WERI-Rb-1 (cell line): ENCODE data around the gene PPP2R3B.
"Not testable (repeated sequence)": the region's sequence is repeated elsewhere in the genome, so short reads cannot be mapped to it uniquely, and the experiment has no call there.

Source experiments
- DNase-seq: peaks from one replicate; pipeline ENCODE4 v3.0.0-alpha.2; 2020
- H3K27ac ChIP-seq: fragments of 250-450 bp; sonication (Bioruptor Pico); 2 replicates; pipeline ENCODE4 v1.5.1; 2020; ENCODE audit warnings: mild to moderate bottlenecking, moderate library complexity
- H3K27me3 ChIP-seq: fragments of 250-450 bp; sonication (Bioruptor Pico); 2 replicates; pipeline ENCODE4 v1.5.1; 2021; ENCODE audit warnings: mild to moderate bottlenecking, low read depth, moderate library complexity; ENCODE audit not compliant: insufficient read depth, severe bottlenecking
- H3K36me3 ChIP-seq: fragments of 250-450 bp; sonication (Bioruptor Pico); 2 replicates; pipeline ENCODE4 v1.5.1; 2020; ENCODE audit warnings: mild to moderate bottlenecking, moderate library complexity
- H3K4me3 ChIP-seq: 2 replicates; pipeline ENCODE4 v1.5.1; 2011; ENCODE audit warnings: low read depth, mild to moderate bottlenecking, control low read depth, low read length
- H3K9me3 ChIP-seq: fragments of 250-450 bp; sonication (Bioruptor Pico); 2 replicates; pipeline ENCODE4 v1.5.1; 2021; ENCODE audit warnings: mild to moderate bottlenecking, moderate library complexity; ENCODE audit not compliant: severe bottlenecking
- TF ChIP-seq, protein P1 (sequence below): IDR thresholded peaks from 2 replicates; pipeline ENCODE4 v1.5.1; 2011; ENCODE audit warnings: low read depth, mild to moderate bottlenecking, control low read depth, inconsistent platforms, low read length

The PPP2R3B gene

DNA sequence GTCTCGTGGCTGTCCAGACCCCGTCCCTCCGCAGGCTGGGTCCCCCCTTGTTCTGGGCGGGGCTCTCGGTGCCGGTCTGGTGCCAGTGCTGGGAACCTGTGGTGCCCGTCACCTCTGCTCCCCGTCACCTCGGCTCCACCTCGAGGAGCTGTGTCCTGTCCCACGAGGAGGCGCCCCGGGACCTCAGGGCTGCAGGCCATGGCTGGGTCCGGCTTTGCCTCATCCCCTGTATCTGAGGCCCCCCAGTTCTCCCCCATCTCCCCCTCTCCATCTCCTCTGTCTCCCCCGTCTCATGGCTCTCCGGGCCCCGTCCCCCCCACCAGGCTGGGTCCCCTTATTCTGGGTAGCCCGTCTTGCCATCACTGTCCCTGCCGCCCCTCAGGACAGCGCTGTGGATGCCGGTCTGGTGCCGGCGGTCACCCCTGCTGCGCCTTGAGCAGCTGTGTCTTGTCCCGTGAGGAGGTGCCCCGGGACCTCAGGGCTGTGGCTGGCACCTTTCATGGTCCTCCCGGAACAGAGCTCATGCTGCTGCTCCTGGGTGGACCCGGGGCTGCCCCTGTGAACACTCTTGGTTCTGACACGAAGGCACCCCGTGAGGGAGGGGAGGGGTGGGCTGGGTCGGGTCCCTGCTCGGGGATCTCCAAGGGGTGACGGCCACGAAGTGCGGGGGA lies 54.7 kb downstream of the PPP2R3B start:
- peaks cover 5% of the 10 kb centered on the region; the same call in 1 of the 2 replicates for H3K36me3 ChIP-seq
- H3K4me3 ChIP-seq = no peak overlapping the region
- H3K27me3 ChIP-seq = peaks cover 8% of the 10 kb centered on the region
- TF ChIP-seq, protein P1, sequence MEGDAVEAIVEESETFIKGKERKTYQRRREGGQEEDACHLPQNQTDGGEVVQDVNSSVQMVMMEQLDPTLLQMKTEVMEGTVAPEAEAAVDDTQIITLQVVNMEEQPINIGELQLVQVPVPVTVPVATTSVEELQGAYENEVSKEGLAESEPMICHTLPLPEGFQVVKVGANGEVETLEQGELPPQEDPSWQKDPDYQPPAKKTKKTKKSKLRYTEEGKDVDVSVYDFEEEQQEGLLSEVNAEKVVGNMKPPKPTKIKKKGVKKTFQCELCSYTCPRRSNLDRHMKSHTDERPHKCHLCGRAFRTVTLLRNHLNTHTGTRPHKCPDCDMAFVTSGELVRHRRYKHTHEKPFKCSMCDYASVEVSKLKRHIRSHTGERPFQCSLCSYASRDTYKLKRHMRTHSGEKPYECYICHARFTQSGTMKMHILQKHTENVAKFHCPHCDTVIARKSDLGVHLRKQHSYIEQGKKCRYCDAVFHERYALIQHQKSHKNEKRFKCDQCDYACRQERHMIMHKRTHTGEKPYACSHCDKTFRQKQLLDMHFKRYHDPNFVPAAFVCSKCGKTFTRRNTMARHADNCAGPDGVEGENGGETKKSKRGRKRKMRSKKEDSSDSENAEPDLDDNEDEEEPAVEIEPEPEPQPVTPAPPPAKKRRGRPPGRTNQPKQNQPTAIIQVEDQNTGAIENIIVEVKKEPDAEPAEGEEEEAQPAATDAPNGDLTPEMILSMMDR = no peak
- no peak for DNase-seq
- H3K27ac ChIP-seq = no peak overlapping the region
- no peaks in the 10 kb centered on the region for H3K9me3 ChIP-seq

DNA sequence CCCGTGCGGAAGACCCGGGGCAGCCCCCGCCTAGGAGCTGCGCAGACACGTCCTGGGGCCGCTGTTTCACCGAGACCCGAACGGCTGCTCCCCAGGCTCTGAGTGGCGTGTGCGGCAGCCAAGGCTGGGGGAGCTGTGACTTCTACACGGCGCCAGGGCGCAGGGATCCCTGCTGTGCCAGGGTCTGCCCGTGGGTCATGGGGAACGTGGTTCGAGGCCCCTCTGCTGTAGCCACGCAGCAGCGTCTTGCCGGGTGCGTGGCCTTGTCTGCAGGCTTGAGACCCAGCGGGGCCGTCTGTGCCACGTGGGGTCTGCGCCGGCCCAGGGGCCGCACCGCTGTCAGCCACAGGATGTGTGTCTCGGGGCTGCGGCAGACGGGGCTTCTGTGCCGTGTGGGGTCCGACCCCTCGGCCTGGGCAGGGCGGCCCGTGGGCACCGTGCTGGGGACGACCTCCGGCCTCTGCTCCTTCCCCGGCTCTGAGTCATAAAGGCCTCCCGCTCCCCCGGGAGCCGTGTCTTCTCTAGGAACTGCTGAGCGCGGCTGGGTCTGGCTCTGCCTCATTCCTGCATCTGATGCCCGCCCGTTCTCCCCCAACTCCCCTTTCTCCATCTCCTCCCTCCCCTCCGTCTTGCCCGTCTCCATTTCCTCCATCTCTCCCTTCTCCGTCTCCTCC lies 55.4 kb downstream of the PPP2R3B start:
- Histone ChIP-seq H3K9me3 (no peaks in the 10 kb centered on the region), H3K36me3 (peaks cover 5% of the 10 kb centered on the region; the same call in 1 of the 2 replicates), H3K27me3 (peaks cover 8% of the 10 kb centered on the region), H3K4me3 (no peak overlapping the region), H3K27ac (no peak overlapping the region)
- no peak for DNase-seq
- TF ChIP-seq, protein P1 = no peak

DNA sequence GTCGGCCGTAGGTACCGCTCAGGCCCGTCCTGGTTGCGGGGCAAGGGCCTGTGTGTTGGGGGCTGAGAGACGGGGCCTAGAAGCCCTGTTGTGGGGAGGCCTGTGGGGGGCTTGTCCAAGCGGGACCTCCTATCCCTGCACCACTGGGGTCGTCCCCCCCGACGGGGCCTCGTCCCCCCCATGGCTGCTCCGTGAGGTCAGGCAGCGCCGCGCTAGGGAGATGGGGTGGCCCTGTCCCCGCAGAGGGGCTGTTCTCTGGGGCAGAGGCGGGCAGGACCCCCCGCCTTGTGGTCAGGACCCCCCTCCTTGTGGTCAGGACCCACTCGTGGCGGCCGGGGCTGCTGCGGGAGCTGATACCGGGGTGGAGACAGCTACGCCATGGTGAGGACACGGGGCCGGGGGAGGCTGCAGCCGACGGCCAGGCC lies 56.0 kb downstream of the PPP2R3B start:
- H3K9me3 ChIP-seq = no peaks in the 10 kb centered on the region
- no peak for DNase-seq

DNA sequence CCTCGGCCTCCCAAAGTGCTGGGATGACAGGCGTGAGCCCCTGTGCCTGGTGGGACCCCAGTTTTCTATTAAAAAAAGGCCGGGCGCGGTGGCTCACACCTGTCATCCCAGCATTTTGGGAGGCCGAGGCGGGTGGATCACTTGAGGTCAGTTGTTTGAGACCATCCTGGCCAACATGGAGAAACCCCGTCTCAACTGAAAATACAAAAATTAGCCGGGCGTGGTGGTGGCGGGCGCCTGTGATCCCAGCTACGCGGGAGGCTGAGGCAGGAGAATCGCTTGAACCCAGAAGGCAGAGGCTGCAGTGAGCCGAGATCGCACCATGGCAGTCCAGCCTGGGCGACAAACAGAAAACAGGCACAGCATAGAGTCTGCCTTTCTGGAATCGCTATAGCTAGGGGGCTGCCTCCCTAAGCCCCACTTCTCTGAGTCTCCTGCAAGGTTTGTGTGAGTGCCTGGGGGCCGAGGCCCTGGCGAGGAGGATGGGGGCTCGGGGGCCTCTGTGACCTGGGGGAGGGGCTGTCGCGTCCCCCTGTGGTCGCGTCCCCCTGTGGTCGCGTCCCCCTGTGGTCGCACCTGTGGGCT lies 56.5 kb downstream of the PPP2R3B start:
- not testable (repeated sequence) for H3K9me3 ChIP-seq, DNase-seq, H3K36me3 ChIP-seq, H3K27ac ChIP-seq, H3K4me3 ChIP-seq, H3K27me3 ChIP-seq

More for the DNA sequence above, 56.0 kb downstream of the PPP2R3B start:
- Histone ChIP-seq H3K27me3 (peaks cover 8% of the 10 kb centered on the region), H3K27ac (no peak overlapping the region), H3K36me3 (peaks cover 5% of the 10 kb centered on the region; the same call in 1 of the 2 replicates), H3K4me3 (no peak overlapping the region)
- TF ChIP-seq, protein P1 = no peak

DNA sequence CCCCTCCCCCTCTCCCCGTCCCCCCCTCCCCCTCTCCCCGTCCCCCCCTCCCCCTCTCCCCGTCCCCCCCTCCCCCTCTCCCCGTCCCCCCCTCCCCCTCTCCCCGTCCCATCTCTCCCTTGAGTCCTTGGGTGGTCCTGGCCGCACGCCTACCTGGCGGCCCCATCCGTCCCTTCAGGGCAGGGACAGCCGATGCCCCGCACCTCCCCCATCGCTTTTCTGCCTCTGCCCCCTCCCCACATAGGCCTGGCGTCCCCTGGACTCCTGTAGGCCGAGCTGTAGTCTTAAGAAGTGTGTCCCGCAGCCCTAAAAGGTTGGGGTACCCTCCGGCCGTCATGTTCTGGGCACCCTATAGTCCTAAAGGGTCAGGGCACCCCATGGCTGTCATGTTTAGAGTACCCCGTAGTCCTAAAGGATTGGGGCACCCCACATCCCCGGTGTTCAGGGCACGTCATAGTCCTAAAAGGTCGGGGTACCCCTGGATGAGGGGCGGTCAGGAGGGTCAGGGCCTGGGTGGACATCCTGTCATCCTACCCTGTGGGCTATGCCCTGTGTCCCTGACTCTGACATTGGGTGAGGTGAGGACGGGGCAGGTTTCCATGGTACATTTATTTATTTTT lies 57.3 kb downstream of the PPP2R3B start:
- DNase-seq = no peak
- no peaks in the 10 kb centered on the region for H3K9me3 ChIP-seq
- TF ChIP-seq, protein P1 = no peak
- H3K4me3 ChIP-seq = no peak overlapping the region
- peaks cover 8% of the 10 kb centered on the region for H3K27me3 ChIP-seq
- H3K27ac ChIP-seq = no peak overlapping the region
- H3K36me3 ChIP-seq = peaks cover 5% of the 10 kb centered on the region; the same call in 1 of the 2 replicates

DNA sequence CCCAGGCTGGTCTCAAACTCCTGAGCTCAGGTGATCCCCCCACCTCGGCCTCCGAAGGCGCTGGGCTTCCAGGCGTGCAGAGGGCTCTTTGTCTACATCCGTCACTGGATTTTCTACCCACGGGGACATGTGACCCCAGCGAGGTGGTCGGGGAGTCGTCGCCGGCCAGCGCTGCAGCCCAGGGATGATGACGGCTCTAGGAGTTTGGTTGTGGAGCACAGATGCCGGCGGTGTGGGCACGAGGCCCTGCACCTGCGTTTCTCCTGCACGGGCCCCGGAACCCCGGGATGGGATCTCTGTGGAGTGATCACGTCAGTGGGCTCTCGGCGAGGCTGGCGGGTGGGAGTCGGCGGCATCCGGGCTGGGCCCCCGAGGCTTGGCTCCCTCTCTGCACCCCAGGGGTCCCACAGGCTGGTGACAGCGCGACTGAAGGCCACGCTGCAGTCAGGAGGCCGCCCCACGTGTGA lies 59.0 kb downstream of the PPP2R3B start:
- Histone ChIP-seq H3K4me3 (no peak overlapping the region), H3K36me3 (no peaks in the 10 kb centered on the region; the same call in 1 of the 2 replicates), H3K27ac (no peak overlapping the region), H3K9me3 (no peaks in the 10 kb centered on the region), H3K27me3 (peaks cover 8% of the 10 kb centered on the region)
- no peak for DNase-seq
- TF ChIP-seq, protein P1 = no peak

DNA sequence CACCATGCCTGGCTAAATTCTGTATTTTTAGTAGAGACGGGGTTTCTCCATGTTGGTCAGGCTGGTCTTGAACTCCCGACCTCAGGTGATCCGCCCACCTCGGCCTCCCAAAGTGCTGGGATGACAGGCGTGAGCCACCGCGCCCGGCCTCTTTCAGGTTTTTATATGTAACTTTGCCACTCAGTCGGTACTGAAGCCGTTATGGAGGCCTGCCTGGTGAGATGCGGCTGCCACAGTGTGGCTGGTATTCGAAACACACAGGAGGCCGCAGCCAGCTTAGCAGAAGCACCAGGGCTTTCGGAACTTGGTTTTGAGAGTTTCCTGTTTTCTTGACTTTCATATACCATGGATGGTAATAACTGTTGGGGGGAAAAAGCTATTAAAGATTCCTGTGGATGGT lies 62.0 kb downstream of the PPP2R3B start:
- H3K27me3 ChIP-seq, H3K27ac ChIP-seq, DNase-seq, H3K9me3 ChIP-seq, H3K36me3 ChIP-seq, H3K4me3 ChIP-seq: not testable (repeated sequence)
